ENCODE data around the gene YIF1B. TPM values are rescaled to one million over a fixed set of nuclear protein-coding genes. Genes with fewer than 3 reads are reported as not detected.

The YIF1B gene
- total RNA-seq, 2 donors from 2014 or later, result 14.9 to 31.0 TPM

- Histone ChIP-seq H3K4me3 (peak overlapping the region; percentile 16), H3K36me3 (no peaks in the 10 kb centered on the region), H3K9me3 (no peaks in the 10 kb centered on the region), H3K27ac (peak overlapping the region; percentile 90 to 92), H3K27me3 (replicated peaks; ENCODE audit: insufficient read depth) (no peaks in the 10 kb centered on the region), H3K4me1 (ENCODE audit: control insufficient read depth in 1 of 2, low read depth in 2 of 2) (peaks cover 40 to 93% of the 10 kb centered on the region in 2 donors)
- TF ChIP-seq CTCF (IDR thresholded peaks at IDR 0.05), result no peak
- ATAC-seq (ENCODE audit: insufficient number of reproducible peaks, low FRiP score, low read depth) (peak; percentile 66), DNase-seq (ENCODE audit: low spot score) (peak; percentile 88)
Measured at GRCh38 chr19:38277969-38278680, 37.6 kb downstream of the YIF1B start.

DNA sequence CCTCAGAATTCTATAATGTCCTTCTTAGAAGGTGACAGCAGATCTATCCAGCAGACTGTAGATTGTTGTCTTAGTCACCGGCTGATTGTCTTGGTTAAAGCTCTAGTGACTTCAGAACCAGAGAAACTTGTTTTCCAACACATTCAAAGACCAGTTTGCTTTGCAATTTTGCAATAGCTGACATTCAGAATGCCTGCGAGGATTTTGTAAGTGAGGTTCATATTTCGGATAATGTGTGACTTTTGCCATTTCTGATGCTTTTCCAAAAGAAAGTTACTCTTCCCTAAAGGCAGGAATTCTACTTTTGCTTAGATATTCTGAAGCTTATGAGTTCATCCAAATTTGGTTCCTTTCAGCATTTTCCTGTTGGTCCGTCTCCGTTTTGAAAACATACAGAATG, 38.2 kb downstream of the YIF1B start:
- TF ChIP-seq CTCF (IDR thresholded peaks at IDR 0.05), result no peak
- ATAC-seq (ENCODE audit: insufficient number of reproducible peaks, low FRiP score, low read depth) (no peak), DNase-seq (ENCODE audit: low spot score) (no peak)
- no peaks in the 10 kb centered on the region for H3K27me3 ChIP-seq (replicated peaks; ENCODE audit: insufficient read depth)
- H3K36me3 ChIP-seq, result no peaks in the 10 kb centered on the region
- peaks cover 38 to 87% of the 10 kb centered on the region in 2 donors for H3K4me1 ChIP-seq (ENCODE audit: control insufficient read depth in 1 of 2, low read depth in 2 of 2)
- H3K4me3 ChIP-seq, result peak overlapping the region; percentile 22
- H3K9me3 ChIP-seq, result no peaks in the 10 kb centered on the region
- H3K27ac ChIP-seq, result peak overlapping the region; percentile 90 to 92

- Histone ChIP-seq H3K4me3 (peak overlapping the region; percentile 22), H3K27me3 (replicated peaks; ENCODE audit: insufficient read depth) (no peaks in the 10 kb centered on the region), H3K9me3 (no peaks in the 10 kb centered on the region), H3K36me3 (no peaks in the 10 kb centered on the region), H3K27ac (peak overlapping the region; percentile 90 to 92), H3K4me1 (ENCODE audit: control insufficient read depth in 1 of 2, low read depth in 2 of 2) (peaks cover 37 to 82% of the 10 kb centered on the region in 2 donors)
- DNase-seq (ENCODE audit: low spot score), result no peak
- TF ChIP-seq CTCF (IDR thresholded peaks at IDR 0.05), result no peak
- ATAC-seq (ENCODE audit: insufficient number of reproducible peaks, low FRiP score, low read depth), result no peak
Measured at GRCh38 chr19:38276942-38277517, 38.7 kb downstream of the YIF1B start.

GRCh38 chr19:38274739-38275138, 41.0 kb downstream of the YIF1B start:
- no peaks in the 10 kb centered on the region for H3K9me3 ChIP-seq
- H3K27ac ChIP-seq, result peak overlapping the region; percentile 48 to 90
- ATAC-seq (ENCODE audit: insufficient number of reproducible peaks, low FRiP score, low read depth), result no peak
- no peak overlapping the region for H3K4me3 ChIP-seq
- H3K4me1 ChIP-seq (ENCODE audit: control insufficient read depth in 1 of 2, low read depth in 2 of 2), result peaks cover 48 to 76% of the 10 kb centered on the region in 2 donors
- DNase-seq (ENCODE audit: low spot score), result no peak
- no peaks in the 10 kb centered on the region for H3K27me3 ChIP-seq (replicated peaks; ENCODE audit: insufficient read depth)
- no peak for TF ChIP-seq CTCF (IDR thresholded peaks at IDR 0.05)
- H3K36me3 ChIP-seq, result no peaks in the 10 kb centered on the region

- no peak for DNase-seq (ENCODE audit: low spot score)
- H3K9me3 ChIP-seq, result no peaks in the 10 kb centered on the region
- H3K4me3 ChIP-seq, result no peak overlapping the region
- H3K27ac ChIP-seq, result peak overlapping the region in 1 of 2 donors; percentile 48
- H3K4me1 ChIP-seq (ENCODE audit: control insufficient read depth in 1 of 2, low read depth in 2 of 2), result peaks cover 49 to 80% of the 10 kb centered on the region in 2 donors
- no peak for TF ChIP-seq CTCF (IDR thresholded peaks at IDR 0.05)
- ATAC-seq (ENCODE audit: insufficient number of reproducible peaks, low FRiP score, low read depth), result no peak
- no peaks in the 10 kb centered on the region for H3K27me3 ChIP-seq (replicated peaks; ENCODE audit: insufficient read depth)
- H3K36me3 ChIP-seq, result no peaks in the 10 kb centered on the region
Measured at GRCh38 chr19:38273499-38273898, 42.2 kb downstream of the YIF1B start.

Measured in thoracic aorta (tissue), 2 donors.